Measurements from ENCODE around the gene HSFX3.
"Not testable (repeated sequence)": the region's sequence is repeated elsewhere in the genome, so short reads cannot be mapped to it uniquely, and the experiment has no call there.

GRCh38 chrX:149595214-149595613, 45.5 kb upstream of the HSFX3 start, which contains the start of gene HSFX2:
- TF ChIP-seq, protein P1, sequence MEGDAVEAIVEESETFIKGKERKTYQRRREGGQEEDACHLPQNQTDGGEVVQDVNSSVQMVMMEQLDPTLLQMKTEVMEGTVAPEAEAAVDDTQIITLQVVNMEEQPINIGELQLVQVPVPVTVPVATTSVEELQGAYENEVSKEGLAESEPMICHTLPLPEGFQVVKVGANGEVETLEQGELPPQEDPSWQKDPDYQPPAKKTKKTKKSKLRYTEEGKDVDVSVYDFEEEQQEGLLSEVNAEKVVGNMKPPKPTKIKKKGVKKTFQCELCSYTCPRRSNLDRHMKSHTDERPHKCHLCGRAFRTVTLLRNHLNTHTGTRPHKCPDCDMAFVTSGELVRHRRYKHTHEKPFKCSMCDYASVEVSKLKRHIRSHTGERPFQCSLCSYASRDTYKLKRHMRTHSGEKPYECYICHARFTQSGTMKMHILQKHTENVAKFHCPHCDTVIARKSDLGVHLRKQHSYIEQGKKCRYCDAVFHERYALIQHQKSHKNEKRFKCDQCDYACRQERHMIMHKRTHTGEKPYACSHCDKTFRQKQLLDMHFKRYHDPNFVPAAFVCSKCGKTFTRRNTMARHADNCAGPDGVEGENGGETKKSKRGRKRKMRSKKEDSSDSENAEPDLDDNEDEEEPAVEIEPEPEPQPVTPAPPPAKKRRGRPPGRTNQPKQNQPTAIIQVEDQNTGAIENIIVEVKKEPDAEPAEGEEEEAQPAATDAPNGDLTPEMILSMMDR (conservative IDR thresholded peaks at IDR 0.05; ENCODE audit: low read depth, low read length), result not testable (repeated sequence)
- TF ChIP-seq EZH2 (IDR thresholded peaks at IDR 0.05; ENCODE audit: low read length, unreplicated experiment); EZH2phosphoT487 (IDR thresholded peaks at IDR 0.05; ENCODE audit: borderline replicate concordance, low read length): not testable (repeated sequence)

All from PC-3 (cell line).